ENCODE measurements around the gene TNNC2. TPM values are rescaled to one million over a fixed set of nuclear protein-coding genes. Genes with fewer than 3 reads are reported as not detected.

The TNNC2 gene
- total and polyA plus RNA-seq, 12 donors, result 1.4 to 16.9 (median 3.9) TPM; not detected in 2

DNA sequence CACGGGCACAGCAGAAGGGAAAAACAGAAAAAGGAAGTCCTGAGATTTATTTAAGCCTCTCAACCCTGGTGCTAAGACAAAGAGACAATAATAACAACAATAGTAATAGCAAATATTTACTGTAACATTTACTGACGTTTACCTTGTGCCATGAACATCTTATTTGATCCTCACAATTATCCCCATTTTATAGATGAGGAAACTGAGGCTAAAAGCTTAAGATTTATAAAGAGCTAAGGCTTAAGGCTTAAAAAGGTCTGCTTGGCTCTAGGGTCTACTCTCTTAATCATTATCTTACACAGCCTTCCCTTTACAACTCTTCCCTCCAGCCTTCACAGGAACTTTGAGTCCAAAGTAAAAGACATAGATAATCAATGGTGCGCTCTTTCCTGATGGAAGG is 38.8 kb downstream of the TNNC2 start:
- 51 to 64% (median 54%) methylated on average over 3 of the region's 3 CpGs for WGBS, 4 donors
- H3K27me3 ChIP-seq, result no peaks in the 10 kb centered on the region
- no peaks in the 10 kb centered on the region for H3K36me3 ChIP-seq (replicated peaks in 1 of 2)
- DNase-seq, result no peak
- peaks cover 9% of the 10 kb centered on the region in 2 donors for H3K4me1 ChIP-seq (replicated peaks in 1 of 2)
- TF ChIP-seq, protein P1, sequence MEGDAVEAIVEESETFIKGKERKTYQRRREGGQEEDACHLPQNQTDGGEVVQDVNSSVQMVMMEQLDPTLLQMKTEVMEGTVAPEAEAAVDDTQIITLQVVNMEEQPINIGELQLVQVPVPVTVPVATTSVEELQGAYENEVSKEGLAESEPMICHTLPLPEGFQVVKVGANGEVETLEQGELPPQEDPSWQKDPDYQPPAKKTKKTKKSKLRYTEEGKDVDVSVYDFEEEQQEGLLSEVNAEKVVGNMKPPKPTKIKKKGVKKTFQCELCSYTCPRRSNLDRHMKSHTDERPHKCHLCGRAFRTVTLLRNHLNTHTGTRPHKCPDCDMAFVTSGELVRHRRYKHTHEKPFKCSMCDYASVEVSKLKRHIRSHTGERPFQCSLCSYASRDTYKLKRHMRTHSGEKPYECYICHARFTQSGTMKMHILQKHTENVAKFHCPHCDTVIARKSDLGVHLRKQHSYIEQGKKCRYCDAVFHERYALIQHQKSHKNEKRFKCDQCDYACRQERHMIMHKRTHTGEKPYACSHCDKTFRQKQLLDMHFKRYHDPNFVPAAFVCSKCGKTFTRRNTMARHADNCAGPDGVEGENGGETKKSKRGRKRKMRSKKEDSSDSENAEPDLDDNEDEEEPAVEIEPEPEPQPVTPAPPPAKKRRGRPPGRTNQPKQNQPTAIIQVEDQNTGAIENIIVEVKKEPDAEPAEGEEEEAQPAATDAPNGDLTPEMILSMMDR (IDR thresholded peaks at IDR 0.05), result no peak
- TF ChIP-seq POLR2A (IDR thresholded peaks at IDR 0.05), result no peak
- H3K4me3 ChIP-seq, result no peak overlapping the region
- no peaks in the 10 kb centered on the region for H3K9me3 ChIP-seq (replicated peaks in 1 of 3)
- intact Hi-C loops (cut with DNase I), result no loop called here
- no peak overlapping the region for H3K27ac ChIP-seq

DNA sequence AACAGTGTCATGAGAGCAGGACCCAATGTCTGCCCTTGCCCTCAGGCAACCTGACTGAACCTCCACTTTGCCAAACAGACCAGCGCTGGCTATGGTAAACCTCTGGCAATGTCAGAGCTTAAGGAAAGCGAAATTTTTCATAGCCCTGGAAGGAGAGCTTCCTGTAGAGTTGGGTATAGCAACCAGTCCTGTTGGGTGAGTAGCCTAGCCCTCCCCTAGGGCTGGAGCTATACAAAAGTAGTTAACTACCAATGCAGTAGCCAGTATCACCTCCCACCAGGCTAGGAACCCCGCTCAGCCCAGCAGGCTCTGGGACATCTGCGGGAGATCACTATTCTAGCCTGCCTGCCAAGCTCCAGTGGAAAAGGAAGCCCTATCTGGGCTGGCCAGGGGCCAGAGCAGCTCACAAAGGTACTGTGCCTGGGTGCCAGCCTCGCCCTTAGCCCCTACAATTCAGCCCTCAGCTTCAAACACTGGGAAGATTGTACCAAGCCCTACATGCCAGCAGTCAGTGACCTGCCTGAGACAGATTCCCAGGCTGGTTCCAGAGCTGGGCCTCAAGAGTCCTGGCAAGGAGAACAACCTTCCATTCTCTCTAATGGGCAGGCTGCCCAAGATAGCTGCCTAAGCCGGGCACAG is 43.3 kb downstream of the TNNC2 start:
- 78 to 87% (median 86%) methylated on average over 4 to 6 of the region's 6 CpGs for WGBS, 4 donors
- H3K27ac ChIP-seq, result no peak overlapping the region
- no peaks in the 10 kb centered on the region for H3K36me3 ChIP-seq (replicated peaks in 1 of 2)
- TF ChIP-seq POLR2A (IDR thresholded peaks at IDR 0.05), result no peak
- TF ChIP-seq, protein P1 (IDR thresholded peaks at IDR 0.05), result no peak
- intact Hi-C loops (cut with DNase I), result no loop called here
- DNase-seq, result peak in 1 of 7 donors; percentile 11
- H3K4me1 ChIP-seq (replicated peaks in 1 of 2), result peaks cover 7 to 14% of the 10 kb centered on the region in 2 donors
- H3K4me3 ChIP-seq, result no peak overlapping the region
- no peaks in the 10 kb centered on the region for H3K9me3 ChIP-seq (replicated peaks in 1 of 3)
- H3K27me3 ChIP-seq, result no peaks in the 10 kb centered on the region

DNA sequence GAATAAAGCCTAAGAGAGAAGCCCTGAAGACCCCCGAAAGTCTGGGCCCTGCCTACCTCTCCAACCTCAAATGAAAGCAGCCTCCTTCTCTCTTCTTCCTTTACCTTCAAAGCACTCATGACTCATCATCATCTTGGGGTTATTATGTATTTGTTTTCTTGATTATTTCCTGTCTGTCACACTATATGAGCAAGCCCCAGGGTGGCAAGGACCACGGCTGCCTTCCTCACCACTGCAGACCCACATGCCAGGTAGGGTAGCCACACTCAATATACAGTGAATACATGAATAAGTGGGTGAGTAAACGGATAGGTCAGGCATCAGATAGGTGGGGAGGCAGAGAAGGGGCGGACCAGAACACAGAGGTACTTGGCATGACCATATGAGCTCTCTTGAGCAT is 44.2 kb downstream of the TNNC2 start:
- H3K27ac ChIP-seq, result no peak overlapping the region
- intact Hi-C loops (cut with DNase I), result no loop called here
- H3K4me3 ChIP-seq, result no peak overlapping the region
- H3K4me1 ChIP-seq (replicated peaks in 1 of 2), result peaks cover 7 to 21% of the 10 kb centered on the region in 2 donors
- H3K27me3 ChIP-seq, result no peaks in the 10 kb centered on the region
- H3K36me3 ChIP-seq (replicated peaks in 1 of 2), result no peaks in the 10 kb centered on the region
- WGBS, 4 donors, result 67 to 78% (median 72%) methylated on average over 4 of the region's 4 CpGs
- no peak for DNase-seq
- TF ChIP-seq, protein P1 (IDR thresholded peaks at IDR 0.05), result no peak
- TF ChIP-seq POLR2A (IDR thresholded peaks at IDR 0.05), result no peak
- no peaks in the 10 kb centered on the region for H3K9me3 ChIP-seq (replicated peaks in 1 of 3)

DNA sequence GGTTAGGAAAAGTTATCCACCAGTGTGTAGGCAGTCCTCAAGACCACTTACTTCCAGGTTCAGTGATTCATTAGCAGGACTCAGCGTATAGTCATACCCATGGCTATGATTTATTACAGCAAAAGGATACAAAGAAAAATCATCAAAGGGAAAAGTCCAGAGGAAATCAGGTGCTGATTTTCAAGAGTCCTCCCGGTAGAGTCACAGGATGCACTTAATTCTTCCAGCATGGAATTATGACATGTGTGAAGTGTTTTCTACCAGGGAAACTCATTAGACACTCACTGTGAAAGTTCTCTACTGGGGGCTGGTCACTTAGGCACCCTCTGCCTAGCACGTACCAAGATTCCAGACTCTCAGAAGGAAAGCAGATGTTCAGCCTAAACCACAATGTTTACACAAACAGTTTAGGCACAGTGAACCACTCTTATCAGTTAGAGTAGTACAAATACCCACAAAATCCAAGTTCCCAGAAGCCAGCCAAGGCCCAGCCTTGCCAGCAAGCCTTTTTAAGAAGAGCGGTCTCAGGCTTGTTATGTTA is 45.7 kb downstream of the TNNC2 start:
- intact Hi-C loops (cut with DNase I), result no loop called here
- 62 to 75% (median 69%) methylated on average over 4 of the region's 4 CpGs for WGBS, 4 donors
- TF ChIP-seq, protein P1 (IDR thresholded peaks at IDR 0.05), result no peak
- no peak for TF ChIP-seq POLR2A (IDR thresholded peaks at IDR 0.05)
- H3K4me1 ChIP-seq (replicated peaks in 1 of 2), result peaks cover 7 to 21% of the 10 kb centered on the region in 2 donors
- H3K27me3 ChIP-seq, result no peaks in the 10 kb centered on the region
- H3K27ac ChIP-seq, result peak overlapping the region in 2 of 5 donors; percentile 57 to 66
- H3K9me3 ChIP-seq (replicated peaks in 1 of 3), result no peaks in the 10 kb centered on the region
- no peak for DNase-seq
- H3K36me3 ChIP-seq (replicated peaks in 1 of 2), result no peaks in the 10 kb centered on the region
- H3K4me3 ChIP-seq, result no peak overlapping the region

Data from adrenal gland (tissue), 12 donors.